Activated T-cell treated with anti-CD3 and anti-CD28 coated beads, Interleukin-2, amount 50 U/mL, for 1 hour (primary cell): ENCODE results near the gene ANKMY1.
"Not testable (repeated sequence)": the region's sequence is repeated elsewhere in the genome, so short reads cannot be mapped to it uniquely, and the experiment has no call there.

Source experiments
- DNase-seq: peaks from one replicate; pipeline ENCODE4 v3.0.0-alpha.2; 2020

Gene ANKMY1

DNA sequence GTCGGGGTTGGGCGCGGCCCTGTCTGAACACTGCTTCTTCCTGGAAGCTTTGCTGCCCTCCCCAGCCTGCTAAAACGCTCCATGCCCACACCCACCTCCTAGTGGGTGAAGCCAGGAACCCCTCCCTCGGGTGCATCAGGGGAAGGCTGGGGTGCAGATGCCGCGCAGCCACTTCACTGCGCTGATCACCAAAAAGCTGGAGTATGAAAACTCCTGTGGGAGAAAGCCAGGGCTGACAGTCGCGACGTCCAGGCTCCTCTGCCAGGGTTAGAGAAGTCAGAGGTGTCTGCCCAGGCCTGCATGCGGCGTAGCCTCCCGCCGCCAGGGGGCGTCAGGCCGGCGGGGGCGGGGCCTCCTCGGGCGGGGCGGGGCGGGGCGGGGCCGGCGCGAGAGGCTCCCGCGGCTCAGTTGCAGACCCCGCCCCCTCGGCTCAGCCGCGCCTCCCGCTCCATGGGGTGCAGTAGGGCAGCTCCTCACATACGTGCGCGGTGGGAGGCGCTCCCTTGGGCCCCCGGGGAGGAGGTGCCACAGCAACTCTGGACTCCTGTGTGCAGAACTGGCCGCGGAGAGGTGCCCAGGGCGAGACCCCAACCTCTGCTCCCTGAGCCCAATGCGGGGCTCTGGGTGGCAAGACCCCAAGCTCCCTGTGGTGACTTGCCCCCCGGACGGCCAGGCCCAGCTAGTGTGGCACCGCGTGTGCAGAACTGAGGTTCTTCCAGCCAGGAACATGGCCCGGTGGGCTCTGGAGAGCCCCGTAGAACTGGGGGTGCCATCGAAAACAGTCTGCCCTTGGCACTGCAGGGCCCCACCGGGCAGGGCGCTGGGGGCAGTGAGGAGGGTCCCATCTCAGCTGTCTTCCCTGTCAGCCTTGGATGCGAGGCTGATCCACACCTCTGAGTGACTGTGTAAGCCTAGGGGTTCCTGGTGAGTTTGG lies 8.7 kb upstream of the ANKMY1 start:
- peak; percentile 96 for DNase-seq

DNA sequence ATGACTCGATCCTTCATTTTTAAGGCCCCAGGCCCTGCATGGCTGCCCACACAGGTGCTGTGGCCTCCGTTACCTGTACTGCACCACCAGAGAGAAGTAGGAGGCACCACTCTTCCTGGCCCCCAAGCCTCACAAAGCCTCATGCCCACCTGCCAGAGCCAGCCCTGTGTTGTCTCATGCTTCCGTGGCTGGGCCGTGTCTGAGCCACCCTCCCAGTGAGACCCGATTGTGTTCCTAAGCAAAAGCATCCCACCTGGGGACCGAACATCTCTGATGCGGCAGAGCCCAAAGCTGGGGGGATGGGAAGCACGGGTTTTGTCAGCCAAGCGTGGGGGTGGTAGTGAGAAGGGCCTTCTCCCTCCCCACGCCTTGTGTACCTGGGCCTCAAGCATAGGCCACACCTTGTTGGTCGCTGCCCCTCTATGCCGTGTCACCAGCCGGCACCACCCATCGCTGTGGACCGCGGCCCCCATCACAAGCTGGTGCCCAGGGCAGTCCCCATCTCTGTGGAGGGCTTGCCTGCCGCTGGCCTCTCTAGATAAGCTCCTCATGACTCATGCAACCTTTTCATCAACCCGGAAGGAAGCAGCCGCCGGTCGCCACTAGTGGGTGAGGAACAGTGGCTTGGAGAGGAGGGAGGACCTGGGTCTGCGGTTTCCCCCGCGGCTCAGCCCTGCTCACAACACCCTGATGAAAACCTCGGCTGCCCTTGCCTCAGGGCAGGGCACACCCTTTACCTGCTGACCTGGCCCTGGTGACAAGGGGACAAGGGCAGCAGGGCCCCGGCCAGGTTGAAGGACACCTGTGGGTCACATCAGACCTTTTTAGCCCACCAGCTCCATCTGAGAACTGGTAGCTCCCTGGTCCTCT lies 7.8 kb upstream of the ANKMY1 start:
- peak; percentile 89 for DNase-seq

DNA sequence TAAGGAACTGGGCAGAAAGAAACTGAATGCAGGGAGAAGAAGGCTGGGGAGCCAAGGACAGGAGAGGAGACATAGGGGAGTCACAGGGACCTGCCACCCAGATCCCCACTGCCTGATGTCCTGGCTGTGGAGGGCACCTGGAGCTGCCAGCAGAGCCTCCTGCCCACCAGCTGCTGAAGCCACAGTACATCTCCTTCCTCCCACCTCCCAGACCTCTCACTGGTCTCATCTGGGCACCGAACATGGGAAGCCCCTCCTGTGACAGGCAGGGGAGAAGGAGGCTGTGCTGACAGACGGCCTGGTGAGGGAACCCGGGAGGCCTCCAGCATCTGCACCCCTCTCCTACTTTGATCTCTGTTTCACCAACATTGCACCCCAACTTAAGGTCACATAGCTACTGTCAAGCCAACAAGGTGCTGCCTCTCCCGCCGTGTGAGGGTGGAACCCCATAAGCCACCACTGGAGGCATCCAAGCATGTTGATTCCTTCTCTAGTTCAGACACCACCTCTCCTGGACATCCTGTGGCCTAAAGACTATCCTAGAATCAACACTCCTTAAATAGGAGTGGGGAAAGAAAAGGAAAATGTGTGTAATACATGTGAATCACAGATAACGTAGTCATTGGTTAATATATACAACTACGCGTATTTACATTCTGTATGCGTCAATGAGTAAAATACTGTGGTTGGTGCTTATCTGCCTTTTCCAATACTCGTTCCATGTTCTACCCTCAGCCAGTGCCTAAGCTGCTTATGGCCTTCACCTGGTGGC lies 7.0 kb upstream of the ANKMY1 start:
- peak; percentile 57 for DNase-seq

DNA sequence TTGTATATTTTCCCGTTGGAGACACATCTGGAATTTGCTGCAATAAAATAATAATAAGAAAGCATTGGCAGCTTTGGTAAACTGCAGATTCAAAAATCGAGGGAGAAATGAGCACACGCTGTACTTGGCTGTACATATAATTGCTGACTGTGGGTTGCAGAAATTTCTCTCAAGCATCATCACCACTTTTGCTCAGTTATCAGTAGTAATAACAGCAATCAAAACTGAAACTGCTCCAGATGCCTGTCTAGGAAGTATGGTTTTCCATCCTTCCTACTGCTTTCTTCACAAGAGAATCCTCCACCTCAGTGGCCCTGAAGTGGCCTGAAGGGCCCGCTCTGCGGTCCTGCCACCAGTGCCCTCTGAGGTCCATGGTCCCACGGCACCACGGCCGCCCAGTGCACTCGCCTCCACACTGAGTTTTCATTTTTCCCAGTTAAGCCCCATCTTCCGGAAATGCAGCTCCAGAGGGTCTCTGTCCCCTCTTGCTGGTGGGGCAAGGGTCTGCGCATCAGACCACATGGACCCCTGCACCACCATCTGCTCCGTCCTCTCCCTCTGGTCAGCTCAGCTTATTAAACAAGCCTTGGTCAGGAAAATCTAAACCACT lies 6.3 kb upstream of the ANKMY1 start:
- no peak for DNase-seq

DNA sequence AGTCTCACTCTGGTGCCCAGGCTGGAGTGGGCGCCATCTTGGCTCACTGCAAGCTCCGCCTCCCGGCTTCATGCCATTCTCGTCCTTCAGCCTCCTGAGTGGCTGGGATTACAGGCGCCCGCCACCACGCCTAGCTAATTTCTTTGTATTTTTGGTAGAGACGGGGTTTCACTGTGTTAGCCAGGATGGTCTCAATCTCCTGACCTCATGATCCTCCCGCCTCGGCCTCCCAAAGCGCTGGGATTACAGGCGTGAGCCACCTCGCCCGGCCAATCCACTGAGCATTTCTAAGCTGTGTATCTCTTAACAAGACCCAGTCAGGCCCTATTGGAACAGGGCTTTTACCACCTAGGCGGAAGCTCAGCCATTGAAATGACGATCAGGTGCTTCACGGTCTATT lies 5.4 kb upstream of the ANKMY1 start:
- DNase-seq = not testable (repeated sequence)

DNA sequence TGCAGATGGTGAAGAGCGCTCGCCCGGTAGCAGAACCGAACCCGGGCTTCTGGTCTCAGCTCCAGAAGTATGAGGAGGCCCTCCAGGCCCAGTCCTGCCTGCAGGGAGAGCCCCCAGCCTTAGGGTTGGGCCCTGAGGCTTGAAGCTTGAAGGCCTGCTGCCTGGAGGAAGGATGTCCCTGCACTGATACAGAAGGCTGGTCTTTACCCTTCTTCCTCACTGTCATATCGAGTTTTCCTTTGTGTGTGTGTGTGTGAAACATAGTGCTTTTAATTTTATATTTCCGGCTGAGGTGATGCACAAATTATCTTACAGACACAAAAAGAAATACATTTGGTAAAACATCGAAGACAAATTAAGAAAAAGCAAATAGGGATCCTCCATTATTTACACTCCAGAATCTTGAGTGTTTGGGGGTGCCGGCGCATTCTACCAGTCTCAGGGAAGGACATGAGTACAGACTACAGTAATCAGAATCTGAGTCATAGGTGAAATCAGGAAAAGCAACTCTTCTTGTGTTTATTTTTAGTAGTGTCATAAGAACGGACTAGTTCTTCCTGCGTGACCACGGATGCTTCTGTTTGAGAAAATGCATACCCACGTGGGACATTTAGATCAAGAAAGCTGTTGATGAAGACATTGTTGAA lies 3.7 kb upstream of the ANKMY1 start:
- peak; percentile 29 for DNase-seq

DNA sequence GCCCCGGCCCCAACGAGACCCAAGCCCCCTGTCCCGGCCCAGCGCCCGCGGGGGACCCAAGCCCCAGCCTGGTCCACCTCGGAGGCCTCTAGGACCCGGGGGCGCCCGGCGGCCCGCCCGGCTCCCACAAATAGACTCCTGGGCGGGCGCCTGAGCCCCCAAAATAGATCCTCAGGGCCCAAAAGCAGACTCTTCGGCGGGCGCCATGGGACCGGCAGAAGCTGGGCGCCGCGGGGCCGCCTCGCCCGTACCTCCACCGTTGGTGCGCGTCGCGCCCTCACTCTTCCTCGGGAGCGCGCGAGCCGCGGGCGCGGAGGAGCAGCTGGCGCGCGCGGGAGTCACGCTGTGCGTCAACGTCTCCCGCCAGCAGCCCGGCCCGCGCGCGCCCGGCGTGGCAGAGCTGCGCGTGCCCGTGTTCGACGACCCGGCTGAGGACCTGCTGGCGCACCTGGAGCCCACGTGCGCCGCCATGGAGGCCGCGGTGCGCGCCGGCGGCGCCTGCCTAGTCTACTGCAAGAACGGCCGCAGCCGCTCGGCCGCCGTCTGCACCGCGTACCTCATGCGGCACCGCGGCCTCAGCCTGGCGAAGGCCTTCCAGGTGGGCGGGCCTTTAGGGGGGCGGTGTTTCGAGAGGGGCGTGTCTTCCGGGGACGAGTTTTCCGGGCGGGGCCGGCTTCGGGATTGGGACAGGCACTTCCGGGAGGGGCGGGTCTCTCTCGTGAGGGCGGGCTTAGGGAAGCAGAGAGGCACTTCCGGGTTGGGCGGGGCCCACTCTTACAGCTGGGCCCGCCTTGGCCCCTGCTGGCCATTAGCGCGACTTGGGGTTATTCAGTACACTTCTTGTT lies 2.9 kb upstream of the ANKMY1 start:
- DNase-seq = peak; percentile 100

DNA sequence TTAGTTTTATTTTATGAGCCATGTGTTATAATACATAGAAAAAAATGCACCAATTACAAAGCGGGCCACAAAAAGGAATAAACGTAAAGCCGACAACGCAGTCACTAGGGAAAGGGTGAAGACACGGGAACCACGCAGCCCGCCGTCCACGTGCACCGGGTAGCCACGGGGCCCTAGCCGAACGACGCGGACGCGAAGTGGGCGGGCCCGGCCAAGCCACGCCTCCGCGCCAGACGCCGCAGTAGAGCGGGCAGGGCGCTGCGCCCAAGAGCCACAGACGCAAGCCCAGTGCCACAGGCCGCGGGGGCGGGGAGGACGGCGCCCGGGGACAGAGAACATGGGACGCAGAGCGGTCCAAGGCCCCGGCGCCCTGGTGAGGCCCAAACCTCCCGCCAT lies 2.3 kb upstream of the ANKMY1 start, which contains the start of gene DUSP28:
Gene DUSP28, plus strand, starts transcription at position 274 of the 396 bp plus-strand sequence. CDS start 328 bp downstream, outside the sequence.
- DNase-seq = peak; percentile 93

DNA sequence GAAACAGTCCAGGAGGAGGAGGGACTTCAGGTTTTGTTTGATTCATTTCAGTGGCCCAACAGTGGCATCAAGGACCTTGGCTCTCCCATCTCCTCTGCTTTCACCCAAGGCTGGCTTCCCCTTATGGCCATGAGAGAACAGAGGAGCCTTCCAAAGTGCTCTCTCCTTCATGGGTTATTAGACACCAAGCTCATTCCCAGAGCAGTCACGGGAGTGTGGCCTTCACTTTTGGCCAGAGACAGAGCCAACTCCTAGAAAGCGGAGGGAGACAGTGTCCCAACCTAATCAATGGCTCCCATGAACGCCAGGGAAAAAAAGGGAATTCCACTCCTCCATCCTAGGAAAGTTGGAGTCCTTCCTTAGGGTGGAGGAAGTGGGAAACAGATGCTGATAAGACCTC lies 1.5 kb upstream of the ANKMY1 start:
- no peak for DNase-seq

DNA sequence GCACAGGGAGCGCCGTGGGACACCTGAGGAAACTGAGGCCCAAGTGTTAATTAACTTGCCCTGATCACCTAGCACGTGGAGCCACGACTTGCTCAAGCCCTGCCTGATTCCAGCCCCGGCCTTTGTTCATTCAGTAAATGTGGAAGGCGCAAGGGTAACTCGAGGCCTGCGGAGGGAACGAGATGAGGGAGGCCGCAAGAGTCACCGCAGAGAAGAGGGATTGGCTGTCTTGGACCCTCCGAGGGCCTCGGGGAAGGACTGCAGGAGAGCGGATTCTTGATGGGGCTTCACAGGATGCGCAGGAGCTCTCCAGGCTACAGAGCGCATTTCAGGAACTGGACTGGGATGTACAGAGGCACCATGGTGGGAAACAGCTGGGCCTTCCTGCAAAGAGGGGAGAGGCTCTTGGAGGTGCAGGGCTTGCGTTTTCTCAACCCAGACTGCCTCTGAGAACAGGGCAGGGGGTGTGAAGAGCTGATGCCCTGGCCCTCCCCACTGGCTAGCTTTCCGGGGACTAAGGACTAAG lies 511 bp upstream of the ANKMY1 start:
- DNase-seq = peak; percentile 20

DNA sequence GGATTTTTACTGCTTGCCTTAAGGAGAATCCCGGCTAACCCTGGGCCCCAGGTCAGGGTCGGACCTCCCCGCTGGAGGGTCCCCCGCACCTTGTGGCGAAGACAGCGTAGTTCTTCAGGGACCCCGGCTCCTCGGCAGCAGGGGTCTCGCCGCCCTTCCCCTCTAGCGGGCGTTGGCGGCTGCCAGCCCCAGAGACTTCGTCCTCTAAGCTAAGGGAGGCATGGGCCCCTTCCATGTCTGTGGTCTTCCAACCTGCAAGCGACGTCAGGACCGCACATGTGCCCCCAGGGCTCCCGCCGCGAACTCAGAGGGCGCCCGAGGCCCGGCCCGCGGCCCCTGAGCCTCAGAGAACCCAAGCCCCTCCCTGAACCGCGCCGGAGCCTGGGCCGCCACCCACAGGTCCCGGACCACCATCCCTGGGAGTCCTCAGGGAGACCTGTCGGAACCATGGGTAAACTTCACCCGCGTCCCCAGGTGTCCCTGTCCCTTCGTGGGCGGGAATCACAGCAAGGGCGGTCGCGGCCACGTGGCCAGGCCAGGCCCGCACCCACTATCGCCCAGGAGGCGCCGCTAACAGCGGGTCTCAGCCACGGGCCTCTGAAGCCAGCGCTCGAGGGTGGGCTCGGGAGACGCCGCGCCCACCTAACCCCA lies 562 bp downstream of the ANKMY1 start:
- peak; percentile 21 for DNase-seq

DNA sequence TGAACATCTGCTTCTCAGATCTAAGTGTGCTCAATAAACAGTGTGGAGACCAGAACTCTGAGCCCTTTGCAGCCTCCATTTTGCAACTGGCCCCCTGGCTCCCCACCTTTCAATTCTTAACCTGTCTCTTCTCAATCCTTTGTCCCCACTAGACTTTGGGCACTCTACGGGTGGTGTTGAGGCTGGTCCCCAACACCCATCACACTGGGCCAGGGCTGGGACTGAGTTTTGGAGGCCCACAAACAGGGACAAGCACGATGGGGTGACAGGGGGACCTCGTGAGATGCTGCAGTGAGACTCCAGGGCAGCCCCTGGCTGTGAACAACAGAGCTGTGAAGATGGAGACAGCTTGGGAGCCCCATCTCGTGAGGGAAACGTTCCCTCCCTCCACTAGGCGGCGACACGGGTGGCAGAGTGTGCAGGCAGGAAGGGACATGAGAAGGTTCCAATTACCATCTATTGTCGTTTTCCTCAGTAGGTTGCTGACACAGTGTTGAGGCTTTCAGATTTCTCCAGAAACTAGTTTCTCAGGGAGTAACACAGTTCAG lies 1.2 kb downstream of the ANKMY1 start:
- DNase-seq = peak; percentile 75

DNA sequence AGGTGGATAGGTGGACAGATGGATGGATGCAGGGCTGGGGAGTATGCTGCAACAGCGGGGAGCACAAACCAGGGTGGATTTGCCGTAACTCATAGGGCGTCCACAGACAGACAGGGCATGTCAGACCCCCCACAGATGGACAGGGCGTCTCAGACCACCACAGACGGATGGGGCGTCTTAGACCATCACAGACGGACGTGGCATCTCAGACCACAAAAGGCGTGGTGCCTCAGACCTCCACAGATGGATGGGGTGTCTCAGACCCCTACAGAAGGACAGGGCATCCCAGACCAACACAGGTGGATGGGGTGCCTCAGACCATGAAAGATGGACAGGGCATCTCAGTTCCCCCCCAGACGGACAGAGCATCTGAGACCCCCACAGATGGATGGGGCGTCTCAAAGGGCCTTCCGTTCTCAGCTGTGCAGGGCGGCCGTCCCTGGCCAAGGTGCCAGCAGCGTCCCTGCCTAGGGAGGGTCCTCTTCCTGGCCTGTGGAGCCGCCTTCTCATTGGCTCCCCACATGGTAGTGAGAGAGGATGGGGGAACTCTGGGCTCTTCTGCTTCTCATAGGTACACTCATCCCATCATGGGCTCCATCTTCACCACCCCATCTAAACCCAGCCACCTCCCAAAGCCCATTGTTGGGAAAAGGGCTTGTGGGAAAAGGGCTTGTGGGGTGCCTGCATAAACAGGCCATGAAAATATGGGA lies 2.1 kb downstream of the ANKMY1 start:
- no peak for DNase-seq

DNA sequence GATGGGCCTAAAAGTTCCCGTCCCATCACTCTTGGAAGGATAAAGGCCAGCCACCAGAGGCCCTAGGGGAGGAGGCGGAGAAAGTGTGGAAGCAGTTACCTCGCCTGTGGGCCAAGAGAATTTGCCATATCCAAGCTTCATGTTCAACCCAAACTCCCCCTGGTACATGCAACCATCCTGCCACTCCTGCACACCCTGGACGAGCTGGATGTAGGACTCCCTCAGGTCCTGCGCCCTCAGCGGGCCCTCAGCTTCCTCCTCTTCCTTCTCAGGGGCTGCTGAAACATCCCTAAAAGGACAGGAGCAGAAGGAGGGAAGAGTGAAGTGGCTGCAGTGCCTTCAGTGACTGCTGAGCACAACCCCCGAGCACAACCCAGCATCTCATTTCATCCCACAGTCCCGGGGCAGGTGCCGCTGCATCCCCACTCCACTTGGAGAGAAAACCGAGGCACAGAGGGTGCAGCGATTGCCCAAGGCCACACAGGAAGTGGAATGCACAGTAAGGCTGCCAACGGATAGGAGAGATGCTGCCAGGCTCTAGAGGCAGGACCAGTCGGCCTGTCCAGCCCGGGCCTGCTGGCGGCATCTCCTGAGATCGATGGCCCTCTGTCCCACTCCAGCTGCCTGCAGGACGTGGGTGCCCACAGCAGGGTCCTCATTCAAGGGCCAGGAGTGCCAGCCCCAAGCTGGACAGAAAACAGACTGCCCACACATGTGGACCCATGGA lies 2.9 kb downstream of the ANKMY1 start:
- no peak for DNase-seq

DNA sequence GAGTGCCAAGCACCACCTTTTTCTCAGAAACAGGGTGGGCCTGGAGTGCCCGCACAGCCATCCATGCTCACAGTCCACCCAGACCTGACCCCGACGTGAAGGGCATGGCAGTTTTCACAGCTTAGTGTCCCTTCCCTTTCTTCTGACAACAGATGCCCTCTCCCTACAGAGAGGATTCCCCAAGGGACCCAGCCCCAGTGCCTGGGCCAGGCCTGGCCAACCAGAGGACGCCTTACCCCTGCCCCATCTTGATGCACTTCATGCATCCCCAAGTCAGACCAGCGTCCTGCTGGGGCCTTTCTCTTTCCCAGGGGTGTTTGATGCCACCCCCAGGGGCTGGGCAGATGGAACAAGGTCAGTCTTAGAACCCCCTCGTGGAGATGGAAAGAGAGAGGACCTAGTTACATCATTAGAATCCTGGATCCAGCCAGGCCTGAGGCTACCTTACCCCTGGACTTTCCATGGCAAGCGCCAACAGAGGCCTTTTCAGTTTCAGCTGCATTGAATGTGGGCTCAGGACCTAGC lies 3.8 kb downstream of the ANKMY1 start:
- no peak for DNase-seq

DNA sequence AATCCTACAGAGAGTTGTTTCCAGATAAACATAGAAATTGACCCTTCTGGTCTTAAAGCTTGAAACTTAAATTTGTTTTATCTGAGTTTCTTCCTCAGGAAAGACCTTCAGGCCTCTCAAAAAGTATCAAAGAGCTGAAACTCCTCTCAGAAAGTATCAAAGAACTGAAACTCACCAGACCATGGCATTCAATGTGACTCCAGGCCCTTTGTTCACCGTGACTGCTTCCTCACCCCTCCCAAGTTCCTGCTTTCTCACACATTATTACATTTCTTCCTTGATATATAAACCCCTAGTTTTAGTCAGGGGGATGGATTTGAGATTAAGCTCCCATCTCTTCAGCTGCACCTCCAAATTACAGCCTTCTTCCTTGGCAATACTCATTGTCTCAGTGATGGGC lies 6.0 kb downstream of the ANKMY1 start:
- DNase-seq = no peak

DNA sequence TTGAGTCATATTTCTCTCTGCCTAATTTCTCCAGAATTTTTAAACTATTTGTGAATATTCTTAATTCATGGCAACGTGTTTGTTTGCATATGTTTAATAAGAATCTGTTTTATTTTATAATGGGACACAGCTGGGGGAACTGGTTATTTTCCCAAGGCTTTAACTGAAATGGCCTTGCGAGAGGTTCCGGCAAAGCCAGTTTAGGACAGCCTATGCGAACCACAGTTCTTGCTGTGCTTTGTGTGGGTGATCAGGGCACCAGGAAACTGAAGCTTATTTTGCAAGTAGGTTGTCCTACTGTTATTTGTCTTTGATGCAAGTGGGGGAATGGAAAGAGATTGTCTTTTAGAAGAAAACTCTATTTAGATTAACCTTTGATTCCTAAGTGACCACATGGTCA lies 6.5 kb downstream of the ANKMY1 start:
- no peak for DNase-seq

DNA sequence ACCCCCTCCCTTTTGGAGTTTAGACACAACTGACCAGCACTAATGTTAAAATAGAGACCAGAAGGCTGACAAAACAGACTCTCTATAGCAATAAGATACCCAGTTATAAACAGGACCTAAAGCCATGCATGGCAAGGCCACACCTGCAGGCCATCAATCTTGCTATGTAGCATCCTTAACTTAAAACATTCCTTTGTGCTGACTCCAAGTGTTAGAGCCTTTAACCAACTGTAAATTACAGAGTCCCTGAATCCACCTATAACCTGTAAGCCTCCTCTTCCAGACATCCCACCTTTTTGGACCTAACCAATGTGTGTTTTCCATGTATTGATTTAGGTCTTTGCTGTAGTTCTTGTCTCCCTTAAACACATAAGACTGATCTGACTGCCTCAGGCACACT lies 17.9 kb downstream of the ANKMY1 start:
- DNase-seq = no peak
